Spleen (tissue), 11 donors: Measurements from ENCODE around the gene CLDND1. TPM values are rescaled to one million over a fixed set of nuclear protein-coding genes. Genes with fewer than 3 reads are reported as not detected.

ENCODE experiments used
- DNase-seq: peaks from one replicate; pipeline ENCODE4 v3.0.0-alpha.2; 2020
- H3K27ac ChIP-seq, 8 donors: fragments of 200-600 bp; sonication (generic) in 7 of 8; 1 replicate in 4 of 8; 2 replicates in 4 of 8; pipeline versions ENCODE4 v1.5.0 to v1.8.0; 2016 to 2021; ENCODE audit warnings: inconsistent platforms in 4 of 8, mild to moderate bottlenecking in 4 of 8, moderate library complexity in 1 of 8
- H3K27me3 ChIP-seq, 7 donors: fragments of 200-600 bp; sonication (generic) in 6 of 7; replicated peaks in 1 of 7; 1 replicate in 4 of 7; 2 replicates in 3 of 7; pipeline versions ENCODE4 v1.5.0 to v1.8.0; 2016 to 2021; ENCODE audit warnings: inconsistent platforms in 3 of 7, mild to moderate bottlenecking in 1 of 7
- H3K36me3 ChIP-seq, 6 donors: fragments of 200-600 bp; sonication (generic) in 5 of 6; 1 replicate in 4 of 6; 2 replicates in 2 of 6; pipeline versions ENCODE4 v1.5.0 to v1.8.0; 2016 to 2021; ENCODE audit warnings: inconsistent platforms in 2 of 6
- H3K4me1 ChIP-seq, 6 donors: fragments of 200-600 bp; sonication (generic) in 5 of 6; 1 replicate in 3 of 6; 2 replicates in 3 of 6; pipeline versions ENCODE4 v1.5.0 to v1.8.0; 2016 to 2021; ENCODE audit warnings: inconsistent platforms in 3 of 6
- H3K4me3 ChIP-seq, 8 donors: fragments of 200-600 bp; sonication (generic) in 7 of 8; 1 replicate in 4 of 8; 2 replicates in 4 of 8; pipeline versions ENCODE4 v1.5.0 to v1.8.0; 2016 to 2021; ENCODE audit warnings: inconsistent platforms in 4 of 8, mild to moderate bottlenecking in 4 of 8, moderate library complexity in 2 of 8
- H3K9me3 ChIP-seq, 8 donors: fragments of 200-600 bp; sonication (generic) in 7 of 8; 1 replicate in 4 of 8; 2 replicates in 4 of 8; pipeline versions ENCODE4 v1.5.0 to v1.8.0; 2016 to 2021; ENCODE audit warnings: inconsistent platforms in 4 of 8
- CTCF ChIP-seq, 11 experiments: fragments of 200-600 bp in 7 of 11; fragments of 450-650 bp in 4 of 11; sonication (generic) in 4 of 11; IDR thresholded peaks in 8 of 11; conservative IDR thresholded peaks in 3 of 11; 1 replicate in 7 of 11; 2 replicates in 4 of 11; pipeline versions ENCODE4 v1.4.0 to v1.8.0; 2016 to 2021; ENCODE audit warnings: antibody characterized with exemption in 11 of 11, inconsistent platforms in 4 of 11, mild to moderate bottlenecking in 1 of 11
- POLR2A ChIP-seq, 3 donors: fragments of 450-650 bp; IDR thresholded peaks; one replicate each; pipeline ENCODE4 v1.5.1; 2017; ENCODE audit warnings: antibody characterized with exemption in 3 of 3, mild to moderate bottlenecking in 1 of 3
- POLR2AphosphoS5 ChIP-seq, 3 donors: sonication (generic); formaldehyde crosslinking; IDR thresholded peaks; one replicate each; pipeline ENCODE4 v1.5.1; 2017; ENCODE audit warnings: antibody characterized with exemption in 3 of 3
- WGBS, 5 donors: extraction: QIAGEN DNeasy Blood & Tissue Kit in 3 of 5; methylation state at CpG; one replicate each; pipeline versions ENCODE4 v1.1.5 to v1.1.7; 2013 to 2018; 5-methylcytosine and 5-hydroxymethylcytosine counted together
- intact Hi-C: fragments of 100-400 bp; cut with DNase I; formaldehyde crosslinking; loops from one replicate; pipeline ENCODE4 v1.15.0; 2023; ENCODE audit warnings: low total_unique reads
- polyA plus RNA-seq, 3 donors: library from polyadenylated mRNA; stranded (reverse); fragments of 200-250 nt; gene quantifications; one replicate each; pipeline ENCODE4 v1.2.1, GENCODE V29; 2013
- total RNA-seq, 7 donors: library from RNA; depleted of rRNA in 3 of 7; stranded (reverse); fragments of >200 nt in 3 of 7; fragmentation: NEBNext Ultra II Directional in 4 of 7; extraction: Animal tissue kit (Norgen Biotek cat#: 25700) in 4 of 7; gene quantifications; one replicate each; pipeline versions ENCODE4 v1.1.0 to v1.2.1, GENCODE V29; 2016 to 2021
- donor health status: healthy with polysubstance abuse.
- donor health status: DM: no; HTN: no; CAD: no; lungs with moderate emphysema.
- donor health status: DM: no; HTN: no; CAD: no.
- donor health status: Bipolar disorder and iron deficiency.
- donor health status: healthy.
- donor health status: DM: no; HTN: no; CAD: no.
- donor health status: DM: yes; HTN: yes; CAD: no.

CLDND1 gene
- total and polyA plus RNA-seq, 10 donors: 26.1 to 174 (median 95.6) TPM

GRCh38 chr3:98557324-98558010 is 34.8 kb upstream of the CLDND1 start:
- H3K4me1 ChIP-seq: peaks cover 0 to 20% (median under 1%) of the 10 kb centered on the region in 6 donors
- H3K36me3 ChIP-seq: no peaks in the 10 kb centered on the region
- peaks cover 0 to 5% (median 0%) of the 10 kb centered on the region in 7 donors for H3K27me3 ChIP-seq
- no peak overlapping the region for H3K4me3 ChIP-seq
- 57 to 64% (median 63%) methylated on average over 4 of the region's 4 CpGs for WGBS, 5 donors
- no peak for DNase-seq
- intact Hi-C loops: no loop called here
- no peaks in the 10 kb centered on the region for H3K9me3 ChIP-seq
- H3K27ac ChIP-seq: peak overlapping the region in 3 of 8 donors; percentile 55 to 72 (median 70)
- no peak for TF ChIP-seq CTCF (IDR thresholded peaks at IDR 0.05 in 8 of 11, conservative IDR thresholded peaks at IDR 0.05 in 3 of 11)

- Histone ChIP-seq H3K36me3 (no peaks in the 10 kb centered on the region), H3K9me3 (no peaks in the 10 kb centered on the region), H3K4me3 (no peak overlapping the region), H3K27me3 (peaks cover 0 to 5% (median 0%) of the 10 kb centered on the region in 7 donors), H3K27ac (peak overlapping the region in 6 of 8 donors; percentile 6 to 73 (median 62)), H3K4me1 (peaks cover 0 to 13% (median 0%) of the 10 kb centered on the region in 6 donors)
- DNase-seq: no peak
- WGBS, 5 donors: 46 to 55% (median 50%) methylated on average over 7 of the region's 7 CpGs
- TF ChIP-seq POLR2A (IDR thresholded peaks at IDR 0.05) (no peak), POLR2AphosphoS5 (IDR thresholded peaks at IDR 0.05) (no peak), CTCF (IDR thresholded peaks at IDR 0.05 in 8 of 11, conservative IDR thresholded peaks at IDR 0.05 in 3 of 11) (no peak)
- intact Hi-C loops: no loop called here
Measured at GRCh38 chr3:98556164-98557130, 33.7 kb upstream of the CLDND1 start.

- DNase-seq: no peak
- no peak for TF ChIP-seq POLR2A (IDR thresholded peaks at IDR 0.05)
- TF ChIP-seq CTCF (IDR thresholded peaks at IDR 0.05 in 8 of 11, conservative IDR thresholded peaks at IDR 0.05 in 3 of 11): no peak
- no peak for TF ChIP-seq POLR2AphosphoS5 (IDR thresholded peaks at IDR 0.05)
- WGBS, 5 donors: 65 to 91% (median 74%) methylated on average over 4 of the region's 4 CpGs
- peak overlapping the region in 3 of 8 donors; percentile 70 to 73 (median 72) for H3K27ac ChIP-seq
- H3K36me3 ChIP-seq: no peaks in the 10 kb centered on the region
- no peak overlapping the region for H3K4me3 ChIP-seq
- intact Hi-C loops: no loop called here
- H3K27me3 ChIP-seq: peaks cover 0 to 5% (median 0%) of the 10 kb centered on the region in 7 donors
- H3K9me3 ChIP-seq: no peaks in the 10 kb centered on the region
- H3K4me1 ChIP-seq: peaks cover 0 to 13% (median 0%) of the 10 kb centered on the region in 6 donors
Measured at GRCh38 chr3:98555025-98555379, 32.3 kb upstream of the CLDND1 start.

- no peaks in the 10 kb centered on the region for H3K36me3 ChIP-seq
- H3K27ac ChIP-seq: peak overlapping the region in 2 of 8 donors; percentile 34
- no peaks in the 10 kb centered on the region for H3K9me3 ChIP-seq
- H3K27me3 ChIP-seq: peaks cover 0 to 5% (median 0%) of the 10 kb centered on the region in 7 donors
- WGBS, 5 donors: 88 to 95% (median 94%) methylated on average over 2 of the region's 2 CpGs
- no peak for TF ChIP-seq POLR2A (IDR thresholded peaks at IDR 0.05)
- TF ChIP-seq CTCF (IDR thresholded peaks at IDR 0.05 in 8 of 11, conservative IDR thresholded peaks at IDR 0.05 in 3 of 11): no peak
- TF ChIP-seq POLR2AphosphoS5 (IDR thresholded peaks at IDR 0.05): no peak
- H3K4me3 ChIP-seq: no peak overlapping the region
- peaks cover 0 to 13% (median 0%) of the 10 kb centered on the region in 6 donors for H3K4me1 ChIP-seq
- intact Hi-C loops: no loop called here
- DNase-seq: no peak
Measured at GRCh38 chr3:98554580-98554979, 31.9 kb upstream of the CLDND1 start.
